ENCODE data around the gene ITGA8.

GRCh38 chr10:15487376-15487775, 232.3 kb downstream of the ITGA8 start:
- TF ChIP-seq POLR2A (IDR thresholded peaks at IDR 0.05) (no peak), CTCF (IDR thresholded peaks at IDR 0.05) (no peak)
